MCF 10A (cell line): ENCODE data around the gene SDCCAG8. TPM values are rescaled to one million over a fixed set of nuclear protein-coding genes. Genes with fewer than 3 reads are reported as not detected.

Experiments used
- BruUV-seq: library from RNA; stranded (reverse); fragments of 400-500 nt; replicated peaks from 2 replicates; lab custom pipeline; 2021; lab: Mats Ljungman, UMichigan
- CTCF ChIA-PET: fragments of 300-600 bp; sonication (Branson Sonifier 250); formaldehyde crosslinking; extraction: SDS; loops from one replicate; lab custom pipeline; 2021; ENCODE audit warnings: antibody characterized with exemption, inconsistent platforms; lab: Yijun Ruan, JAX
- POLR2A ChIA-PET: fragments of 300-600, 350-650 bp; sonication (Branson Sonifier 250); formaldehyde crosslinking; extraction: SDS; loops from one replicate; lab custom pipeline; 2020; ENCODE audit warnings: antibody characterized with exemption, inconsistent platforms; lab: Yijun Ruan, JAX
- DNase-seq: peaks from one replicate; pipeline ENCODE4 v3.0.0-alpha.2; 2018; ENCODE audit not compliant: unreplicated experiment
- H3K27ac Mint-ChIP-seq: one replicate; pipeline ENCODE4 v1.8.0; 2022; ENCODE audit warnings: mild to moderate bottlenecking, low read depth, mixed read lengths; ENCODE audit not compliant: unreplicated experiment
- H3K27me3 Mint-ChIP-seq: one replicate; pipeline ENCODE4 v1.8.0; 2022; ENCODE audit warnings: mixed read lengths; ENCODE audit not compliant: insufficient read depth, unreplicated experiment
- H3K36me3 Mint-ChIP-seq: one replicate; pipeline ENCODE4 v1.8.0; 2022; ENCODE audit warnings: mild to moderate bottlenecking, moderate library complexity, mixed read lengths; ENCODE audit not compliant: insufficient read depth, unreplicated experiment
- H3K4me1 Mint-ChIP-seq: one replicate; pipeline ENCODE4 v1.8.0; 2022; ENCODE audit warnings: mixed read lengths; ENCODE audit not compliant: insufficient read depth, unreplicated experiment
- H3K4me3 Mint-ChIP-seq: one replicate; pipeline ENCODE4 v1.8.0; 2022; ENCODE audit warnings: mild to moderate bottlenecking, moderate library complexity, mixed read lengths; ENCODE audit not compliant: unreplicated experiment
- H3K9me3 Mint-ChIP-seq: one replicate; pipeline ENCODE4 v1.8.0; 2022; ENCODE audit warnings: mixed read lengths; ENCODE audit not compliant: unreplicated experiment
- CTCF ChIP-seq: fragments of 200-600 bp; IDR thresholded peaks from one replicate; pipeline ENCODE4 v1.8.0; 2022; ENCODE audit warnings: antibody characterized with exemption, mild to moderate bottlenecking; ENCODE audit not compliant: unreplicated experiment
- intact Hi-C: fragments of 100-400 bp; cut with micrococcal nuclease; formaldehyde crosslinking; loops from 2 replicates; pipeline ENCODE4 v1.14.1; 2022
- total RNA-seq: library from RNA; stranded (reverse); gene quantifications from 2 replicates; pipeline ENCODE4 v1.2.3, GENCODE V29; 2022

Gene SDCCAG8
- total RNA-seq, 1 experiment from 2014 or later: 128 TPM

DNA sequence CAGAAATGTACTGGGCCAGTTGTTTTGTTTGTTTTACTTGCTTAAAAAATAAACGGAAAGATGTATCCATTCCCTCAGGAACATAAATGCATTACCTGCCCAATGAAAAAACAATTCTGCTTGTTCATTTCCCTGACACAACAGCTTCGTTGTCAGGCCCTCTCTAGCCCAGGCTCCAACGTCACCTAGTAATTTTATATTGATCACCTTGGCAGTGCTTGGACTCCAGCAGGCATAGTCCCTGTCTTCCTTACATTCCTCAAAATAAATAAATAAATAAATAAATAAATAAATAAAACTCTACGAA lies 2.0 kb upstream of the SDCCAG8 start:
- intact Hi-C loops: loop anchor here (1.0 to 5.0 kb wide), 4 partner anchors 33 to 82 kb away; no protein-coding TSS in a partner anchor
- no peaks in the 10 kb centered on the region for H3K9me3 Mint-ChIP-seq
- no peak for DNase-seq
- H3K4me3 Mint-ChIP-seq: peak overlapping the region; percentile 84
- POLR2A ChIA-PET: interaction anchor here (0.6 to 8.3 kb wide), 27 partner anchors 13 to 1734 kb away, joined by 3 to 208 read pairs (median 6); partner anchors contain the start of genes COX20 and FH
- H3K27me3 Mint-ChIP-seq: no peaks in the 10 kb centered on the region
- TSS peak; percentile 52 for BruUV-seq
- no peak for TF ChIP-seq CTCF
- H3K27ac Mint-ChIP-seq: peak overlapping the region; percentile 97
- peaks cover 23% of the 10 kb centered on the region for H3K4me1 Mint-ChIP-seq
- CTCF ChIA-PET: interaction anchor here (0.9 to 1.7 kb wide), 8 partner anchors 10 to 799 kb away, joined by 3 to 10 read pairs (median 3); no protein-coding TSS in a partner anchor
- H3K36me3 Mint-ChIP-seq: peaks cover 6% of the 10 kb centered on the region

DNA sequence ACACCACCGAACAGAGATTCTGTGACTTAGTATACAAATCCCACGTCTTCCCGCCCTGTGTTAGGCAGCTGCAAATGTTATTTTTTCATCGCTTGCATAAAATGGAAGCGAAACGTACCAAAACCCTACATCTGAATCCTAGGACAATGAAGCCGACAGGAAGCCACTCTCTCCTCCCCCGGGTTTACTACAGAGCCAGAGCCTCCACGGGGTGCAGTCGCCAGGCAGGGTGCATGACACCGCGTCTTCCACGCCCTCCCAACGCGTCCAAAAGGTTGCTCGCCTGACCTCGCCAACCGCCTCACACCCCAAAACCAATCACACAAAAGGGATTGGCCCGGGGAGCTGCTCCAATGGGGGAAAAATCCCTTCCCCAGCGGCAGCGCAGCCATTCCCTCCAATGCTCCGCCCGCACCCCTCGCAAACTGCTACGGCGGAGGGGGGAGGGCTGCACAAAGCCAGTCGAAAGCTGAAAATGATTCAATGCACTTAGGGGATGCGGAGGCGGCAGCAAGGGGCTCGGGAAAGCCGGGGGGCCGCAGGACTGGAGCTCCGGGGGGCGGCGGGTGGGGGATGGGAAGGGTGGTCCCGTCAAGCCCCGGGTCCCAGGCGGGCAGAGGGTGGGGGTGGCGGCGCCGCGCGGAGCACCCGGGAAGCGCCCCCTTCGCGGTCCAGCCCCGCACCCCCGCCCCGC lies 1.5 kb upstream of the SDCCAG8 start:
- TF ChIP-seq CTCF: no peak
- DNase-seq: peak; percentile 92
- BruUV-seq: no TSS peak
- H3K27me3 Mint-ChIP-seq: no peaks in the 10 kb centered on the region
- POLR2A ChIA-PET: interaction anchor here (0.6 to 8.3 kb wide), 35 partner anchors 12 to 1735 kb away, joined by 3 to 208 read pairs (median 4); partner anchors contain the start of genes COX20, FH and HNRNPU
- H3K27ac Mint-ChIP-seq: peak overlapping the region; percentile 97
- H3K4me1 Mint-ChIP-seq: peaks cover 22% of the 10 kb centered on the region
- peak overlapping the region; percentile 84 for H3K4me3 Mint-ChIP-seq
- H3K36me3 Mint-ChIP-seq: peaks cover 9% of the 10 kb centered on the region
- H3K9me3 Mint-ChIP-seq: no peaks in the 10 kb centered on the region
- intact Hi-C loops: loop anchor here (1.0 to 5.0 kb wide), 4 partner anchors 32 to 82 kb away; no protein-coding TSS in a partner anchor
- CTCF ChIA-PET: interaction anchor here (0.6 to 1.7 kb wide), 7 partner anchors 19 to 1591 kb away, joined by 3 to 4 read pairs (median 3); no protein-coding TSS in a partner anchor

DNA sequence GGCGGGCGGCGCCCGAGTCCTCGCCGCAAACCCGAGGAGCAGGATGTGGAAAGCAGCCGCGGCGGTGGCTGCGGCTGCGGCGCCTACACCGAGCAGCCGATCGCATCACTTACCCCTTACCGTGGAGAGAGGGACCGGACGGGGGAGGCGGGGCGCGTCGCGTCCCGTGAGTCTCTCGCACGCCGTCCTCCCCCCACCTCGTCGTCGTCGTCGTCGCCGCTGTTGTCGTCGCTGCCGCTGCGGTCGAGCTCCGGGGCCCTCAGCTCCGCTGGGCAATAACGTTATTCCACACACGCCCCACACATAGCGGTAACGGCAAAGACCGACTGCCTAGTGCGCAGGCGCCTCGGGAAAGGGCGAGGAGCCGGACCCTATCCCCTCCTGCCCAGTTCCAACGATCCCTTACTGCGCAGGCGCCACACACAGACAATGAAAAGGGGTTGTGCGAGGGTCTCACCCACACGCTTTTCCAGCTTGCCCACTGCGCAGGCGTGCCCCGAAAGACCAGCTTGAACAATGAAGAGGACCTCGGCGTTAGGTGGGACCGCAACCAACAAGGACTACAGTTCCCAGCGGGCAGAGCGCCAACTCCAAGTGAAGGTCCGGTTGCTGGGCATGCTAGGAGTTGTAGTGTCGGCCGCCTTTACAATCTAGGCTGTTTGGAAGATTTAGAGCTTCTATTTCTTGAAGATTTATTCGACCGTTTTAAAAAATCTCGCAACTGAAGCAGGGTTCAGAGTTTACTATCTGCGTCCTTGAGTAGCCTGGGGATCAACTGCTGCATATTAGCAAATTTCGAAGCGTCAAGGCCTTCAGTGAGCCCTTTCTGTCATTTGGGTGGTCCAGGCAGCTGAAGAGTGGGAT lies 682 bp upstream of the SDCCAG8 start, which contains the start of gene CEP170:
Gene CEP170, minus strand, starts transcription at position 355 of the 864 bp plus-strand sequence. CDS start 30,001 bp downstream, outside the sequence.
- Mint-ChIP-seq H3K4me1 (peaks cover 24% of the 10 kb centered on the region), H3K27ac (peak within 1 kb of the TSS; percentile 97), H3K36me3 (peaks cover 13% of the 10 kb centered on the region), H3K9me3 (no peaks in the 10 kb centered on the region), H3K27me3 (no peaks in the 10 kb centered on the region), H3K4me3 (peak within 1 kb of the TSS; percentile 84)
- BruUV-seq: no TSS peak
- DNase-seq: peak; percentile 99
- TF ChIP-seq CTCF: no peak
- intact Hi-C loops: loop anchor here (1.0 to 5.0 kb wide), 5 partner anchors 32 to 83 kb away; no protein-coding TSS in a partner anchor
- POLR2A ChIA-PET: interaction anchor here (0.6 to 8.3 kb wide), 51 partner anchors 7 to 1736 kb away, joined by 3 to 208 read pairs (median 4); partner anchors contain the start of genes CHML, COX20, FH and HNRNPU
- CTCF ChIA-PET: interaction anchor here (0.6 to 1.9 kb wide), 11 partner anchors 8 to 1645 kb away, joined by 3 to 16 read pairs (median 3); no protein-coding TSS in a partner anchor
